ENCODE results near the gene RPP14.

The RPP14 gene

DNA sequence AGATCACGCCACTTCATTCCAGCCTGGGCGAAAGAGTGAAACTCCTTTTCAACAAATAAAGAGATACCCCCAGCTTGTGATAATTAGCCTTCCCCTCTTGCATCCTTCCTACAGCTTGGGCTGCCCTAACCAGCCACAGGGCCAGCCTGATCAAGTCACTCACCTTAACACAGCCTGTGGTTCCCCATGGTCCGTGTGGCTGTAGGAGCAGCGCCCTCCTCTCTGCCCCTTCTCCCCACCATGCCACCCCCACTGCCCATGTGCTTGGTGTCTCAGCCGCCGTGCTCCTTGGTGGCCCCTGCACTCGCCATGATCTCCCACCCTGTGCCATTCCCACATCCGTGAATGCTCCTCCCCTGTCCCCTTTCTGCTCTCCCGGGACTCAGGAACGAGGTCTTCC is 13.2 kb upstream of the RPP14 start:
- no peak for DNase-seq

DNA sequence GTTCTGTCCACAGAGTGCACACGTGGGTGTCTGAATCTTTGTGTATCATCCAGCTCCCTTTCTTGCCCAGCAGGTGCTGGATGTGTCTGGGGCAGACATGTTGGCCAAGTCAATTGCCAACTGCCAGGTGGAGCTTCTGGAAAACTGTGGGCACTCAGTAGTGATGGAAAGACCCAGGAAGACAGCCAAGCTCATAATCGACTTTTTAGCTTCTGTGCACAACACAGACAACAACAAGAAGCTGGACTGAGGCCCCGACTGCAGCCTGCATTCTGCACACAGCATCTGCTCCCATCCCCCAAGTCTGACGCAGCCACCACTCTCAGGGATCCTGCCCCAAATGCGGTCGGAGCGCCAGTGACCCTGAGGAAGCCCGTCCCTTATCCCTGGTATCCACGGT is 12.5 kb upstream of the RPP14 start:
- no peak for DNase-seq

DNA sequence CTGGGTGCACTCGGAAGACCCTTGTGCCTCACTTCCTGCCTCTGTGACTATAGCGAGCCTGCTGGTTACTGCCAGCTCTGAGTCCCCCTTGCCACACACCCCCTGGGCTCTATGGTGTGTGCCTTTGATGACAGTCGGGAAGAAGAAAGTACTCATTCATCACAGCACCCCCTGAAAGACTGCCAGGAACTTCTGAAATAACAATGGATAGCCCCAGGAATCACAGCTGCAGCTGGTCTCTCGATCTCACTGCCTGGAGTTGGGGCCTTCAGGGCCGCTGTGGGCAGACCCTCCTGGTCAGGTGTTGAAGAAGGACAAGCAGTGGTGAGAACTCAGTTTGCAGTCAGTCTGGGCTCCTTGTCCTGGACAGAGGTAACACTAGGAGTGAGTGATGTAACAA is 9.8 kb upstream of the RPP14 start:
- no peak for DNase-seq

DNA sequence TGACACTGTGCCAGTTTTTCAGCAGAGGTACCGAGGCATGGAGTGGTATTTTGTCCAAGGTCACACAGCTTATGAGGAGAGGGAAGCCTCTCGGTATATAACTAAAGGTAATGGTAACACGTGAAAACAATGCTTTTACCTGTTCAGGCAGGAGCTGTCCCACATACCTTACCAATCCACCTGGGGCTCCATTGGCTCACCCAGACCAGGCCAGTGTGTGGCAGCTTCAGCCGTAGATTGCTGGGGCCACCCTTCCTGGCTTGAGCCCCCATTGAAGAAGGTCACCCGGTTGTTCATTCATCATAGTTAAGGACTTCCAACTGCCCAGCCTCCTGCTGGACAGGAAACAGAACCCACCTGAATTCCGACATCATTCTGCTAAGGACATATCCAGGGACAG is 9.2 kb upstream of the RPP14 start:
- DNase-seq: no peak

DNA sequence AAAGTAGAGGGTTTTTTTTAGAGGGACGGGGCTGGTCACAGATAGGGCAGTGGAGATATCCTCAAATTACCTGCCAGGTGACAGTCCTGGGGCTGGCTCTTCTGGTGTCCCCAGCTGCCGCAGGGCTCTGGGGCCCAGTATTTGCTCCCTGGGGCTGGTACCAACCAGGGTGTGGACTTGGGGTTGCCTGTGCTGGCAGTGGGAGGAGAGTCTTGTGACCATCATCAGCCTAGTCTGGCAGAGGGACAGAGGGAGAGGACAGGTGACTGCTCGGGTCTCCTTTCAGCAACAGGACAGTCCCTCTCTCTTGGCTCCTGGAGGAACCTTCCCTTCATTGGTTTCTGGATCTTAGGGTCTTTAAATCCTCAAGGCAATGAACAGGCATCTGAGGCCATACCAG is 7.9 kb upstream of the RPP14 start:
- no peak for DNase-seq

GRCh38 chr3:58299075-58299474 is 7.0 kb upstream of the RPP14 start:
- DNase-seq: no peak

DNA sequence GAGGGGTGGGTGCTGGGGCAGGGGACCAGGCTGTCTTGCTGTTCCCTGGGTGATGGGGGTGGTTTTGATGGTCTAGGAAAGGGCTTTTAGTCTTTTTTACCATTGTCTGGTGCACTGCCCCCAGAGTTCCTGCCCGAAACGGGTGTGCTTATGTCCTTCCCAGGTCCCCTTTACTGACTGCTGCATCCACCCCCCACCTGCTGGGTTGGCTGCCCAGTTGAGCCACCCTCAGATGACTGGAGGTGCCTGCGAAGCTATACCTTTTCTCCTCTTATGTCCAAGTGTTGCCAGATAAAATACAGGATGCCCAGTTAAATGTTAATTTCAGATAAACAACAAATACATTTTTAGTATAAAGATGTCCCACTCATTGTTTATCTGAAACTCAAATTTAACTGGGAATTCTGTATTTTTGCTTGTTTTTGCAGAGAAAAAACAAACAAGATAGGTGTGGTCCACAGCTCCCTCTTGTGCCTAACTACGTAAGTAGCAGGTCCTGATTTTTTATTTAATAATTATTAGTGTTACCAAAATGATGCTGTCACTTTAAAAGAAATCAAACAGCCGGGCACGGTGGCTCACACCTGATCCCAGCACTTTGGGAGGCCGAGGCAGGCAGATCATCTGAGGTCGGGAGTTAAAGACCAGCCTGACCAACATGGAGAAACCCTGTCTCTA is 6.1 kb upstream of the RPP14 start:
- DNase-seq: no peak

- peak; percentile 53 for DNase-seq
Measured at GRCh38 chr3:58307639-58308215, 1.7 kb downstream of the RPP14 start.

- DNase-seq: no peak
Measured at GRCh38 chr3:58308728-58309127, 2.7 kb downstream of the RPP14 start.

DNA sequence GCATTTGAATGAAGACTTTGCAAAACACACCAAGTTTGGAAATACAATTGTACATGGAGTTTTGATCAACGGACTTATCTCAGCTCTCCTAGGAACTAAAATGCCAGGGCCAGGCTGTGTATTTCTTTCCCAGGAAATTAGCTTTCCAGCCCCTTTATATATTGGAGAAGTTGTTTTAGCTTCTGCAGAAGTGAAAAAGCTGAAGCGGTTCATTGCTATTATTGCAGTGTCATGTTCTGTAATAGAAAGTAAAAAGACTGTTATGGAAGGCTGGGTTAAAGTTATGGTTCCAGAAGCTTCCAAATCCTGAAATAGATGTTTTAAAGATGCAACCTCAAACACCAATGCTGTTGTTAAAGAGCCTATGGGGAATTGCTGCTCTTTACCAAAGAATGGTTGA is 11.8 kb downstream of the RPP14 start:
- no peak for DNase-seq

DNA sequence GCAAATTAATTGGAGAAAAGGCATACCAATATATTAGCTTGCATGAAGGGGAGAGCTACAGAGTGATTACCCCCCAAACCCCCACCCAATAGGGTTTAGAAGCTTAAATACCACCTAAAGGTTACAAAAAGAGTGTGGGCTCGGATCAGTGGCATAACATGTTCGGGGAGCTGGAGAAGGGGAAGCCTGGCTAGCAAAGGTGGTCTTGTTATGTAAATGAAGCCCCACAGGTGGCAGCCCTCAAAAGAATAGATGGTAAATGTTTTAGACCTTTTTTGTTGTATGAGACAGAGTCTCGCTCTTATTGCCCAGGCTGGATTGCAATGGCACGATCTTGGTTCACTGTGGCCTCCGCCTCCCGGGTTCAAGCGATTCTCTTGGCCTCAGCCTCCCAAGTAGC is 15.7 kb downstream of the RPP14 start:
- no peak for DNase-seq

GRCh38 chr3:58322793-58323192 is 16.7 kb downstream of the RPP14 start:
- DNase-seq: no peak

DNA sequence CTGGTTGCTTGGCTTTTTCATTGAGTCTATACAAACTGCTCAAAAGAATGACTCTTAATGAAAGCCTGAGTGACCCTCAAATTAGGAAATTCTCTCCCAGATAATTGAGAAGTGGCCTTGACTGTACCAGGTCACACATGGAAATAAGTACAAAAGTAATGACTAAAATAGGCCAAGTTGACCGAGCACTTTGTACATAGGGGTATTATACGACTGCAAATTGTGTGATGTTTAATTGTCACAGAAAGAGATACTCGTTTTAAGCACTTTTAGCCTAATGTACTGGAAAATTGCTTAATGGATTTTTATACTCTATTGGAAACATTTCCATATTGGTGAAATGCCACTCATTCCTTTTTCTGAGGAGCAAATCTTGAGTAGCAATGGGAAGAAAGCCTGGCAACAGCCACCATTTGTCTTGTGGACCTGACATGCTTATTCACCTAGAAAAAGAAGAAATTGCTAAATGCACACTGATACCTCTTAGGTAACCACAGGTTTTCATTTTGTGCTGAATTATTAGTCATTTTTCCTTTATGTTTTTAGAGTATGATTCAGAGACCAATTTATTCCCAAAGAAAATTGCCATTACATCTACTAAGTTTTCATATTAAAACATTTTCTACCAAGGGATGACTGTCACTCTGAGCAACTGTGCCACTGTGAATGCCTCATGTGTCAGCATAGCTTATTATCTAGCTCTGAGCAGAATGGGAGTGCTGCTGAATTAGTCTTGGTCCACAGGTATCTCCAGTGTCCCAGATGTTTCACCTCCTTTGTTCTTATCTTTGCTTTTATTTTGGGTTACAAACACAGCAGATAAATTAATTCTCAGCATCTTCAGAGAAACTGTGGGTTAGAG is 17.7 kb downstream of the RPP14 start:
- DNase-seq: no peak

DNA sequence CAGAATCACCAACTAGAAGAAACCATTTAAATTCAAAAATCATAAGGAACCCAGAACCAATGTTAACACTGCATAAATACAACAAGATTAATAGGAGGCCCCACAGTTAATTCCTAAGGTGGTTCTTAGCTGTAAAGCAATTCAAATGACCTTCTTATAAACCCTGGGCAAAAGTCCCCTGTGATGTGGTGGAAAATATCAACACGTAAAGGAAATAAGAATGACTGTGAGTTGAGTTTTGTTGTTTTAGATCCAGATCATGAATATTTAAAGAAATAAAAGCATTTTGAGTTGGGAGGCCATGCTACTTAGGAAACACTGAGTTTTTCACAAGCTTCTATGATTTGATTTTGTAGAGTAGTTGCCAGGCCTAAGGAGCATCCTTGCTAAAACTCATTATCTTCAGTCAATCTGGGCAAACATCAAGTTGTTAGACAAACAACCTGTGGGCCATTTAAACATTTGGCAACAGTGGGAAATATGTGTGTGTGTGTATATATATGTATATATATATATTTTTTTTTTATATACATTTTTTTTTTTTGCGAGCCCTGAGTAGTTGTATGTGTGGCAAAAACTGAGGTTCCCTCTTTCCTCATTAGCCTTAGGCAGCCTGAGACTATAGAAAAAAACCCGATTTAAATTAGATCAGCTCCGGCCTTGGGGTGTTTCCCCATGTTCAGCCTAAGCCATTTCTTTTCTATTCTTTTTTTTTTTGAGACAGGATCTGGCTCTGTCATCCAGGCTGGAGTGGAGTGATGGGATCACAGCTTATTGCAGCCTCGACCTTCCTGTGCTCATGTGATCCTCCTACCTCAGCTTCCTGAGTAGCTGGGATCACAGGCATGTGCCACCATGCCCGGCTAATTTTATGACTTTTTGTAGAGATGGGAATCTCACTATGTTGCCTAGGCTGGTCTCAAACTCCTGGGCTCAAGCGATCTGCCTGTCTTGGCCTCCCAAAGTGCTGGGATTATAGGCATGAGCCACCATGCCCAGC is 18.6 kb downstream of the RPP14 start:
- no peak for DNase-seq

DNA sequence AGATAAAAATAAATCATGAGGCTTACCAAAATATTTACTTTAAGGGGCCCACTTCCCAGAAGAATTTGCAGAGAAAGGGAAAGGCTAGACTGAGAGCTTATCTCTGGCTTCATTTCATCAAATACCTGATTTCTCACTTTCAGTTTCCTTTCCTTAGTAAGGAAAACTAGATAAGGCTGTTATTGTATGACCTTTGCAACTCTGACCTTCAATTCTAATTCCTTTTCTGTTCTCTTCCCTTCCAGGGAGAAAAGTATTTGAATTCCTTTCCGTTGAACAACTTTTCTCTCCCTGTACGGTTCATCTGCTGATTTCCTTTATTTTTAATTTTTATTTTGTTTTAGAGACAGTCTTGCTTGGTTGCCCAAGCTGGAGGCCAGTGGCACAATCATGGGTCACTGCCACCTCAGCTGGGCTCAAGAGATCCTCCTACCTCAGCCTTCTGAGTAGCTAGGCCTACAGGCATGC is 19.5 kb downstream of the RPP14 start:
- no peak for DNase-seq

- no peak for DNase-seq
Measured at GRCh38 chr3:58326267-58326900, 20.3 kb downstream of the RPP14 start.

- no peak for DNase-seq
Measured at GRCh38 chr3:58329150-58329921, 23.3 kb downstream of the RPP14 start.

DNA sequence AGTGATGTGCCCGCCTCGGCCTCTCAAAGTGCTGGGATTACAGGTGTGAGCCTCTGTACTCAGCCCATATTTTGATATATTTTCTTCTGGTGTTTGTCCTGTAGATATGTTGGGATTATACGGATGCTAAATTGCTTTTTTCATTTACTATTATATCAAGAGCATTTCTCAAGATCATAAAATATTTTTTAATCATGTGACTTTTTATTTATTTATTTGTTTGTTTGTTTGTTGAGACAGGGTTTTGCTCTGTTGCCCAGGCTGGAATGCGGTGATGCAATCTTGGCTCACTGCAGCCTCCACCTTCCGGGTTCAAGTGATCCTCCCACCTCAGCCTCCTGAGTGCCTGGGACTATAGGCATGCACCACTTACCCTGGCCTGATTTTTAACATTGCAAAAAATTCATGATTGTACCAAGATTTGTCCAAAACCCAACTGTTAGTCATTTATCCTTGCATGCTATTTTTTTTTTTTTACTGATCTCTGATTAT is 23.9 kb downstream of the RPP14 start:
- DNase-seq: no peak

DNA sequence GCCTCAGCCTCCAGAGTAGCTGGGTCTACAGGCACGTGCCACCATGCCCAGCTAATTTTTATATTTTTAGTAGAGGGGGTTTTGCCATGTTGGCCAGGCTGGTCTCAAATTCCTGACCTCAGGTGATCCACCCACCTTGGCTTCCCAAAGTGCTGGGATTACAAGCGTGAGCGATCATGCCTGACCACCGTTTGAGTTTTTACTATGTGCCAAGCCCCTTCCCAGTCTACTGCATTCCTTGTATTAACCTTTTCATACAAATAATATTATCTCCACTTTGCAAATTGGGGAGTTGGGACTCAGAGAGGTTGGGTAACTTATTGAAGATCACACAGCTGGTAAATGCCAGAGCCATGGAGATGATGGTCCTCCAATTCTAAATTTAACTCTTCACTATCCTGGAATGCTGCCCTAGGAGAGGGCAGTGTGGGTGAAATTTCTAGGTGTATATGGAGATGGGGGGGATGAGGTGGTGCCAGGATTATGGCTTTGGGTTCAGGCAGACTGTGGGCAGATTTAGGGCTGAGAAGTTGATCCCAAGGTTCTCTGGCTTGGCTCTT is 25.6 kb downstream of the RPP14 start:
- DNase-seq: no peak

GRCh38 chr3:58332575-58333188 is 26.6 kb downstream of the RPP14 start, which contains the start of gene PXK:
TSS of gene PXK (plus strand) at chr3:58332892. CDS start at chr3:58332989, 97 bp downstream.
- peak; percentile 84 for DNase-seq

Measured in activated naive CD4-positive, alpha-beta T cell treated with anti-CD3 and anti-CD28 coated beads, Interleukin-2, amount 50 U/mL, for 16 hours (primary cell).